Endodermal cell (in vitro differentiated cells): ENCODE results near the gene PAF1. TPM values are rescaled to one million over a fixed set of nuclear protein-coding genes. Genes with fewer than 3 reads are reported as not detected.

Experiments
- DNase-seq: peaks from one replicate; pipeline ENCODE4 v3.0.0-alpha.2; 2017
- H3K27ac ChIP-seq: 2 replicates; pipeline ENCODE4 v1.5.1; 2013; ENCODE audit warnings: mild to moderate bottlenecking, low read depth, low read length, moderate library complexity
- H3K27me3 ChIP-seq: 2 replicates; pipeline ENCODE4 v1.6.1; 2013; ENCODE audit warnings: mild to moderate bottlenecking, low read length, moderate library complexity; ENCODE audit not compliant: insufficient read depth, control insufficient read depth, poor library complexity, severe bottlenecking
- H3K36me3 ChIP-seq: 2 replicates; pipeline ENCODE4 v1.7.0; 2013; ENCODE audit warnings: mild to moderate bottlenecking, low read length, moderate library complexity; ENCODE audit not compliant: control insufficient read depth, insufficient read depth
- H3K4me1 ChIP-seq: one replicate; pipeline ENCODE4 v1.7.0; 2013; ENCODE audit warnings: low read length; ENCODE audit not compliant: control insufficient read depth, insufficient read depth
- H3K4me3 ChIP-seq: 2 replicates; pipeline ENCODE4 v1.5.1; 2013; ENCODE audit warnings: mild to moderate bottlenecking, low read length, moderate library complexity
- H3K9ac ChIP-seq: 2 replicates; pipeline ENCODE4 v1.6.1; 2013; ENCODE audit warnings: mild to moderate bottlenecking, low read length, moderate library complexity; ENCODE audit not compliant: poor library complexity, severe bottlenecking; ENCODE audit errors: extremely low read depth
- H3K9me3 ChIP-seq: 2 replicates; pipeline ENCODE4 v1.6.1; 2013; ENCODE audit warnings: mild to moderate bottlenecking, low read length, moderate library complexity; ENCODE audit not compliant: control insufficient read depth
- H3K27ac Mint-ChIP-seq: 2 replicates; pipeline ENCODE4 v1.8.0; 2020; ENCODE audit warnings: mixed read lengths
- H3K27me3 Mint-ChIP-seq: 2 replicates; pipeline ENCODE4 v1.8.0; 2021; ENCODE audit warnings: mild to moderate bottlenecking, mixed read lengths; ENCODE audit not compliant: insufficient read depth
- H3K36me3 Mint-ChIP-seq: 2 replicates; pipeline ENCODE4 v1.8.0; 2020; ENCODE audit warnings: low read depth, mixed read lengths
- H3K4me1 Mint-ChIP-seq: 2 replicates; pipeline ENCODE4 v1.8.0; 2020; ENCODE audit warnings: mixed read lengths
- H3K4me3 Mint-ChIP-seq: 2 replicates; pipeline ENCODE4 v1.8.0; 2020; ENCODE audit warnings: mild to moderate bottlenecking, moderate library complexity, mixed read lengths
- H3K9me3 Mint-ChIP-seq: 2 replicates; pipeline ENCODE4 v1.8.0; 2020; ENCODE audit warnings: mild to moderate bottlenecking, mixed read lengths
- WGBS, 2 experiments: methylation state at CpG; one replicate each; pipeline versions ENCODE4 v1.1.5 to v1.1.7; 2013; ENCODE audit warnings: missing lambda C conversion rate in 2 of 2, mixed read lengths in 1 of 2; ENCODE audit not compliant: insufficient coverage in 1 of 2, insufficient read length in 1 of 2; 5-methylcytosine and 5-hydroxymethylcytosine counted together
- total RNA-seq, 2 donors: library from RNA; stranded (reverse); fragmentation: NEBNext Ultra II Directional in 1 of 2; extraction: Animal tissue kit (Norgen Biotek cat#: 25700) in 1 of 2; gene quantifications; 2 replicates in 1 of 2; 3 replicates in 1 of 2; pipeline ENCODE4 v1.2.1, GENCODE V29; 2021
- TF ChIP-seq, protein P1 (sequence below): fragments of 200-600 bp; sonication (generic); conservative IDR thresholded peaks from 2 replicates; pipeline ENCODE4 v1.5.0; 2021; ENCODE audit warnings: antibody characterized with exemption, mild to moderate bottlenecking

The PAF1 gene
- total RNA-seq, 2 donors from 2014 or later, result 28.4 to 28.8 TPM

DNA sequence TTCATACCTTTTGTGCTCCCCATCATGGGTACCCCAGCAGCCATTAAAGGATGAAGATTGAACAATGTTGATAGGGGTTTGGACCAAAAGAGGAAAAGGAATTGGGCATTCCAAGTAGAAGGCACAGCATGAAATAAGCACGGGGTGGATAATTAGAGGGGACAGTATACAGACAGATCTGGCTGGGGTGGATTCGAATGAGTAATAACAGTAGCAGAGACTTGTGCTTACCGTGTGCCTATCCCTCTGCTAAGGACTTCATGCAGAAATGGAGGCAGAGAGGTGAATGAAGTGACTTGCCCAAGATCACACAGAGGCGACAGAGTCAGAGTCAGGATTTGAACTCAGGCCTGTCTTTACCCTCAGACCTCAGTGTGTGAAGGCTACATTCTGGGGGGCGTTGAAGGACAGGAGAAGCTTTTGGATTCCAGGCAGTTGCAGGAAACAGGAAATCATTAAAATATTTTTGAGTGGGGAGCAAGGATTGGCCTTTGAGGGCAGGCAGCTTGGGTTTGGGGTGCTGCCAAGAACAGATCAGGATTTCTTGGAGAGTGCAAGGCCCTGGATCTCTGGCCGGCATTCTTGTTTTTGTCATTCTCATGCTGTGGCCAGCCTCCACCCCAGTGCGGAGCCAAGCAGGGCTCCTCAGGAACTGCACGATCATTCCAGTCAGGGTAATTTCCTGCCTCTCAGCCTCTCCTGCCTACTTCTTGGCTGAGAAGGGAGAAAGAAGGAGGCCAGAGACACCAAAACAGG, 18.7 kb downstream of the PAF1 start:
- Histone ChIP-seq H3K27ac (no peak overlapping the region), H3K4me1 (no peaks in the 10 kb centered on the region), H3K9ac (no peak overlapping the region), H3K27me3 (no peaks in the 10 kb centered on the region), H3K4me3 (no peak overlapping the region), H3K9me3 (no peaks in the 10 kb centered on the region), H3K36me3 (peaks cover 75% of the 10 kb centered on the region)
- no peak for DNase-seq
- H3K4me3 Mint-ChIP-seq, result no peak overlapping the region
- H3K9me3 Mint-ChIP-seq, result no peaks in the 10 kb centered on the region
- TF ChIP-seq, protein P1, sequence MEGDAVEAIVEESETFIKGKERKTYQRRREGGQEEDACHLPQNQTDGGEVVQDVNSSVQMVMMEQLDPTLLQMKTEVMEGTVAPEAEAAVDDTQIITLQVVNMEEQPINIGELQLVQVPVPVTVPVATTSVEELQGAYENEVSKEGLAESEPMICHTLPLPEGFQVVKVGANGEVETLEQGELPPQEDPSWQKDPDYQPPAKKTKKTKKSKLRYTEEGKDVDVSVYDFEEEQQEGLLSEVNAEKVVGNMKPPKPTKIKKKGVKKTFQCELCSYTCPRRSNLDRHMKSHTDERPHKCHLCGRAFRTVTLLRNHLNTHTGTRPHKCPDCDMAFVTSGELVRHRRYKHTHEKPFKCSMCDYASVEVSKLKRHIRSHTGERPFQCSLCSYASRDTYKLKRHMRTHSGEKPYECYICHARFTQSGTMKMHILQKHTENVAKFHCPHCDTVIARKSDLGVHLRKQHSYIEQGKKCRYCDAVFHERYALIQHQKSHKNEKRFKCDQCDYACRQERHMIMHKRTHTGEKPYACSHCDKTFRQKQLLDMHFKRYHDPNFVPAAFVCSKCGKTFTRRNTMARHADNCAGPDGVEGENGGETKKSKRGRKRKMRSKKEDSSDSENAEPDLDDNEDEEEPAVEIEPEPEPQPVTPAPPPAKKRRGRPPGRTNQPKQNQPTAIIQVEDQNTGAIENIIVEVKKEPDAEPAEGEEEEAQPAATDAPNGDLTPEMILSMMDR, result no peak
- WGBS, 2 experiments, result 79 to 83% methylated on average over 6 to 8 of the region's 8 CpGs
- peaks cover 78% of the 10 kb centered on the region for H3K36me3 Mint-ChIP-seq
- H3K27ac Mint-ChIP-seq, result no peak overlapping the region
- H3K4me1 Mint-ChIP-seq, result no peaks in the 10 kb centered on the region
- H3K27me3 Mint-ChIP-seq, result no peaks in the 10 kb centered on the region

DNA sequence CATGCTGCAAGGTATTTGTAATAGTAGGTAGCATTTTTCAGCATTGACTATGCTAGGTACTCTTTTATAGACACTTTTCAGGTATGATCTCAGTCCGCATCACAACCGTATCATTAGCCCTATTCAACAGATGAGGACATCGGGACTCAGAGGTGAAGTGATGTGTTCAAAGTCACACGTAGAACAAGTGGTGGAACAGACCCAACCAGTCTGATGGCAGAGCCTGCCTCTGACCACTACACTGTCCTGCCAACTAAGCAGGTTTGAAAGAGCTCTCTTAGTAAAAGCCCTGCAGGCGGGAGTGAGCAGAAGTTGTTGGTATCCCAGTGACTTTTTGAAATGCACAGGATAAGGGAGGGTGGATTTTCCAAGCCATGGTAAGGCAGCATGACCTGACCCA, 20.2 kb downstream of the PAF1 start:
- H3K27me3 ChIP-seq, result no peaks in the 10 kb centered on the region
- no peak overlapping the region for H3K27ac Mint-ChIP-seq
- no peak overlapping the region for H3K27ac ChIP-seq
- H3K4me3 ChIP-seq, result no peak overlapping the region
- H3K36me3 ChIP-seq, result peaks cover 76% of the 10 kb centered on the region
- no peaks in the 10 kb centered on the region for H3K27me3 Mint-ChIP-seq
- H3K9me3 Mint-ChIP-seq, result no peaks in the 10 kb centered on the region
- TF ChIP-seq, protein P1, result no peak
- no peaks in the 10 kb centered on the region for H3K4me1 ChIP-seq
- H3K4me3 Mint-ChIP-seq, result no peak overlapping the region
- WGBS, 2 experiments, result 95 to 100% methylated on average over 4 to 5 of the region's 5 CpGs
- peaks cover 76% of the 10 kb centered on the region for H3K36me3 Mint-ChIP-seq
- no peaks in the 10 kb centered on the region for H3K9me3 ChIP-seq
- H3K9ac ChIP-seq, result no peak overlapping the region
- DNase-seq, result no peak
- no peaks in the 10 kb centered on the region for H3K4me1 Mint-ChIP-seq

DNA sequence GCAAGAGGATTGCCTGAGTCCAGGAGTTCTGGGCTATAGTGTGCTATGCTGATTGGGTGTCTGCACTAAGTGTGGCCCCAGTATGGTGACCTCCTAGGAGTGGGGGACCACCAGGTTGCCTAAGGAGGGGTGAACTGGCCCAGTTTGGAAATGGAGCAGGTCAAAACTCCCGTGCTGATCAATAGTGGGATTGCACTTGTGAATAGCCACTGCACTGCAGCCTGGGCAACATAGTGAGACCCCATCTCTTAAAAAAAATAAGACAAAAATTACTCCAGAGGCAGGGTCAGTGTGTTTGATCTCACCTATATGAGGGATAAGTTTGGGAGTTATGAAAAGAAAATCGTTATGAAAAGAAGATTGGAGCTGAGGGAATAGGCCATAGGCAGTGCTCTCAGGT, 21.7 kb downstream of the PAF1 start:
- Mint-ChIP-seq H3K36me3 (peaks cover 75% of the 10 kb centered on the region), H3K27me3 (no peaks in the 10 kb centered on the region), H3K4me3 (no peak overlapping the region), H3K9me3 (no peaks in the 10 kb centered on the region), H3K27ac (no peak overlapping the region), H3K4me1 (no peaks in the 10 kb centered on the region)
- Histone ChIP-seq H3K27ac (no peak overlapping the region), H3K27me3 (no peaks in the 10 kb centered on the region), H3K4me3 (no peak overlapping the region), H3K9ac (no peak overlapping the region), H3K9me3 (no peaks in the 10 kb centered on the region), H3K4me1 (no peaks in the 10 kb centered on the region), H3K36me3 (peaks cover 72% of the 10 kb centered on the region)
- TF ChIP-seq, protein P1, result no peak
- no peak for DNase-seq
- 87 to 100% methylated on average over 1 to 2 of the region's 2 CpGs for WGBS, 2 experiments
